LNCAP (cell line): ENCODE data around the gene ZBTB7A.

Experiments
- CTCF ChIP-seq: fragments of 450-650 bp; IDR thresholded peaks from 2 replicates; pipeline ENCODE4 v1.5.1; 2017; ENCODE audit warnings: mild to moderate bottlenecking

ZBTB7A gene

GRCh38 chr19:4059891-4060620, 6.6 kb downstream of the ZBTB7A start:
- TF ChIP-seq CTCF = no peak

GRCh38 chr19:4059453-4059871, 7.2 kb downstream of the ZBTB7A start:
- no peak for TF ChIP-seq CTCF

DNA sequence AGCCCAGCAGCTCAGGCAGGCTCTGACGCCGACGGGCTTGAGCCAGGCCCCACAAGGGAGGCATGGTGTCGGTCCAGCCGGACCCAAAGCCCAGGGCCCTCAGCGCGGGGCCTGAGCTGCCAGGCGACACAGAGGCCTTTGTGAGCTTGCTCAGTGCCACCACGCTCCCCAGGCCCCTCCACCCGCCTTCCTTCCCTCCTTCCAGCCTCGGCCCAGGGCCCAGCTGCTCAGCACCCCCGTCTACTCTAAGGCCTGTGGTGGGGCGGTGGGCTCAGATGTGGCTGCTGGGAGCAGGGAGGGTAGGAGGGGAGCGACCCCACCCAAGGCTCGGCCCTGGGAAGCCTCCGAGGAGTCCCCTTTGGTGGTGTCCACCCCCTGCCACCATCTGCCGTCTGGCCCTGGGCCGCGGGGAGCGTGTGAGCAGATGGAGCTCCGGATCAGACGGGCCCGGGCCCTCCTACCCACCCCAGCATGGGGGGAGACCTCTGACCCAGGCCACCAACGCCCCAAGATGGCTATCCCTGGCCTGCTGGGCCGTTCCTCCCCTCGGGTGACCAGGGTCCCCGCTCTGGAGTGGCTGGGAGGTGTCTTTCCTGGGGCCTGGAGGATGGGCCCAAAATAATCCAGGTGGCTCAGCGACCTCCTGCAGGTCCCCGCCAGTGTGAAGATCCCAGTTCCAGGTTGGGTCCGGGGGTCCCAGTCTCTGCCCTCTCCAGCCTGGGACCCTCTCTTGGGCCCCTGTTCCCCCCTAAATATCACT, 7.8 kb downstream of the ZBTB7A start:
- TF ChIP-seq CTCF = no peak

GRCh38 chr19:4057931-4058692, 8.6 kb downstream of the ZBTB7A start:
- TF ChIP-seq CTCF = no peak

DNA sequence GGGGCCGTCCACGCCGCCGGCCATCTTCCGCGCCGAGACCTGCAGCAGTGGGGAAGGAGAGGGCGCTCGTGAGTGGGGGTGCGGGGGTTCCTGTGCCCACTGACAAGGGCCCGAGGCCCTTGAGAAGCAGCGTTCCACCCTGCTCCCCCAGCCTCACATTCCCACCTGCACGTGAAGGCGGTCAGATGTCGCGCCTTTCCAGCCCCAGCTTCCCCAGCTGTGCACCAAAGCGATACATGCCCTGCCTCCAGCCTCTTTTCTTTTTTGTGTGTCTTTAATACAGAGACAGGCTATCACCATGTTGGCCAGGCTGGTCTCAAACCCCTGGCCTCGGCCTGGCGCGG, 11.5 kb downstream of the ZBTB7A start:
- TF ChIP-seq CTCF = no peak

DNA sequence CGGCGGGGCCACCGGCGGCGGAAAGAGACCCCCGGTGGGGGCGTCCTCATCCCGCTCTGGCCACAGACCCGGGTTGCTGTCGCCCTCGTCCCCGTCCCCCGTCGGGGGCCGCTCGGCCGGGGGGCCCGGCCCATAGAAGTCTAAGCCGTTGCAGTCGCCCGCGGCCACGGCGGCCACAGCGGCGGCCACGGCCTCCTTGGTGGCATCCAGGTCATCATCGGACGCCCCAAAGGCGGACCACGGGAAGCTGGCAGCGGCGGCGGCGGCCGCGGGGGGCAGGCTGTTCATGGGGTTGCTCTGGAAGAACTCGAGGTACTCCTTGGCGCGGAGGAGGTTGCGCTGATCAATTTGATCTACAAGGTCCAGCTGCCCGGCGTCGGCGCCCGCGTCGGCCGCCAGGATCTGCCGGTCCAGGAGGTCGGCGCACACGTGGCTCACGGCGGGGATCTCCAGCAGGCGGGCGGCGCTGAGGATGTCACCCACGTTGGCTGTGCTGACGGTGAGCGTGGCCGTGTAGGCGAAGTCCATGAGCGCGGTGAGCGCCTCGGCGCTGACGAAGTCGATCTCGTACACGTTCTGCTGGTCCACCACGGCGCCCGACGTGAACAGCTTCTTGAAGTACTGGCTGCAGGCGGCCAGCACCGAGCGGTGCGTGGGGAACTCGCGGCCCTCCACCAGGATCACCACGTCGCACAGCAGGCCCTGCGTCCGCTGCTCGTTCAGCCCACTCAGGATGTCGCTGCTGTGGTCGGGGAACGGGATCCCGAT, 12.1 kb downstream of the ZBTB7A start:
- TF ChIP-seq CTCF = no peak
